NCI-H226 (cell line): ENCODE measurements around the gene TSHZ2.

ENCODE experiments used
- DNase-seq: peaks from one replicate; pipeline ENCODE4 v3.0.0-alpha.2; 2015

Gene TSHZ2

GRCh38 chr20:53091789-53092188 is 119.6 kb downstream of the TSHZ2 start:
- no peak for DNase-seq

- no peak for DNase-seq
Observed at GRCh38 chr20:53092772-53093300, 120.7 kb downstream of the TSHZ2 start.

GRCh38 chr20:53097371-53097770 is 125.2 kb downstream of the TSHZ2 start:
- DNase-seq = no peak

- DNase-seq = no peak
Observed at GRCh38 chr20:53097791-53098190, 125.6 kb downstream of the TSHZ2 start.

DNA sequence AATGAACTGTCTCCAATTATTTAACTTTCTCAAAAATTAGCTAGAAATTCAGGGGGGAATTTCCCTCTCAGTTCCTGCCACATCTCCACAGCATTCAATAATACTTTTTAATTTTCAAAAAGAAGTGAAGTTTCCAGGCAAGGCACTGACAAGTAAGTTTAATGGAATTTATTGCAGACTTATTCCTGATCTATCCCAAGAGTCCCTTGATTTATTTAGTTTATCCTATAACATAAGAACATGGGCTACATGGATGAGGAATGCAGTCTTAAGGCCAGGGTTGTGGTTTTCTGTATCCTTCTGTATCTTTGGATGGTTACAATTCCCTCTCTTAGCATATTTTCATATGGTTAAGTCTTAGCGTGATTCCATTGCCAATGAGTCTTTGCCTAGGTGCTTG is 126.5 kb downstream of the TSHZ2 start:
- no peak for DNase-seq

DNA sequence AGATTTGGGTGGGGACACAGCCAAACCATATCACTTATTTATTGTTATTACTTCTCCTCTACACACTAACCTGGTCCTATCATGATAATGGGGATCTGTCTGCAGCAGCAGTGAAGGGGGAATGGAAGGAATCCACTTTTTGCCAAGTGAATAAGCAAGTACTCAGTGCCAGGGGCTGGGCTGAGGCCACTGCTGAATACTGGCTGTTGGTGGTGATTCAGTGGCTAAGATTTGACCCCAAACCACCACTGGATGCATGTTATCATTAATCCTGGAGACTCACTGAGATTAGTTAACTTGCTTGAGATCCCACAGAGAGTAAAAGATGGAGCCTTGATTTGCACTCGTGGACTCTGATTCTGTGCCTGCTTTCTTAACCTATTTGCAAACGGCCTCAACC is 127.7 kb downstream of the TSHZ2 start:
- no peak for DNase-seq

- DNase-seq = no peak
Observed at GRCh38 chr20:53100476-53100911, 128.3 kb downstream of the TSHZ2 start.

- DNase-seq = no peak
Observed at GRCh38 chr20:53101992-53102760, 130.0 kb downstream of the TSHZ2 start.

- no peak for DNase-seq
Observed at GRCh38 chr20:53103124-53103523, 131.0 kb downstream of the TSHZ2 start.

DNA sequence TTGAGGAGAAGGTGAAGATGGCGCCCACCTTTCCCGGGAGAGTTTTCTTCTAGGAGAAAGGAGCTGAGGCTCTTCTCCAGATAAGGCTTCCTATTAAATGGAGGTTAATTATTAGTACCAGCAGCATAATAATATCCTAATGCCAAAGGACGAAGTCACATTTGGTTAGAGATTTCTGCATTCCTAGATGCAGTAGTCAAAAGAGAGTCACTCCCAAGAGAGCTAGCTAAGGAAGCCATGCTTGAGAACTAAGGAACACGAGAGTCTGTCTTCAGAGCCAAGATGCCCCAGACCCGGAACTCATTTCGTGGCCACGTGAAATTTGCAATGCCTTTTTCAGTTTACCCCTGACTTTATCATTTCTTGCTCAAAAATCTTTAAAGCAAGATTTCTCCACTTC is 132.7 kb downstream of the TSHZ2 start:
- no peak for DNase-seq

- DNase-seq = no peak
Observed at GRCh38 chr20:53116733-53117132, 144.6 kb downstream of the TSHZ2 start.

DNA sequence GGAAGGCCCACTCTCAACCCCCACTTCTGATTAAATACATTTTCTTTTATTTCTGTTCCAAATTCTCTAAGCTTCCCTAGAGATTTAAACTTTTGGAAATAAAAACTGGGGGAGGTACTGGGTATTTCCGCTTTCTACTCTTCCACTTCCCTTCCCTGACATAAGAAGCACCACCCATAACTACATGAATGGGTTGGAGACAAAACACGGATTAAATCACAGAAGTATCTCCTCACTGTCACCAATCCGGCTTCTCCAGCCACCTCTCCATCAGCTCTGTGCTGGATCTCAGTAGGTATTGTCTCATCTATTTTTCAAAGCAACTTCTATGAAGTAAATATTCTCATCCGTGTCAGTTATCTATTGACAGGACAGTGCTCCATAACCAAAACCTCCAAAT is 150.7 kb downstream of the TSHZ2 start:
- DNase-seq = no peak

DNA sequence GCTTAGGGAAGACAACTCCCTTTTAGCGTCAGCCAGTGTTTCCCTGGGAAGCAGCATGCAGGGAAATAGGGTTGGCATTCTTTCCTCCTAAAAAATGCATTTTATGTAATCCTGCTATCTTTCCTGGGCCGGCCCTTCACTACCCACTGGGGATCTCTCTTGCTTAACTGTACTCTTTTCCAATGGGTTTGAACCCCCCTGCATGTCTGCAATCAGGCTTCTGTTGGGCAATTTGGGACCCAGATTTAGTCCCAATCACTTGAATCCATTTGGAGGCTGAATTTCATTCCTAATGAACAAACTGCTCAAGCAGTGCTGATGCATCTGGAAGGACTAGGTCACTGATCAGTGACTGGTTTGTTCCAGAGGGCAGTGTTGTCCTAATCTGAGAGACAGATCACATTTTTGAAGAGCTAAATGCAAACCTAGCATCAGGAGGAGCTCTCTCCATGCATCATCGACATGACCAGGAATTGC is 152.0 kb downstream of the TSHZ2 start:
- no peak for DNase-seq

GRCh38 chr20:53124803-53125202 is 152.6 kb downstream of the TSHZ2 start:
- DNase-seq = no peak

GRCh38 chr20:53126185-53126584 is 154.0 kb downstream of the TSHZ2 start:
- no peak for DNase-seq

DNA sequence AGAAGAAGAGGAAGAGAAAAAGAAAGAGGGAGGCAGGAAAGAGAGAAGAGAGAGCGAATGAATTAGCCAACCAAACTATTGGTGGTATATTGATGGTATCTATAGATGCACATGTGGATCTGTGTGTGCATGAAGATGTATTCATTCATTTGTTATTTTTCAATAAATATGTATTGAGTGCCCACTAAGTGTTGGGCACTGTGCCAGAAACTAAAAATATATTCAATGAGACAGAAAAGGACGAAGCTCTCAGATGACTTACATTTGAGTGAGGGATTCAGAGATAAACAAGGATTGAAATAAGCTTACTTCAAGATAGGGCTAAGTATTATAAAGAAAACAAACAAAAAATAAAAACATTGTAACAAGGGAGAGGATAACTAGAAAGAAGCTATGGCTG is 154.9 kb downstream of the TSHZ2 start:
- no peak for DNase-seq

- no peak for DNase-seq
Observed at GRCh38 chr20:53128004-53128403, 155.8 kb downstream of the TSHZ2 start.

DNA sequence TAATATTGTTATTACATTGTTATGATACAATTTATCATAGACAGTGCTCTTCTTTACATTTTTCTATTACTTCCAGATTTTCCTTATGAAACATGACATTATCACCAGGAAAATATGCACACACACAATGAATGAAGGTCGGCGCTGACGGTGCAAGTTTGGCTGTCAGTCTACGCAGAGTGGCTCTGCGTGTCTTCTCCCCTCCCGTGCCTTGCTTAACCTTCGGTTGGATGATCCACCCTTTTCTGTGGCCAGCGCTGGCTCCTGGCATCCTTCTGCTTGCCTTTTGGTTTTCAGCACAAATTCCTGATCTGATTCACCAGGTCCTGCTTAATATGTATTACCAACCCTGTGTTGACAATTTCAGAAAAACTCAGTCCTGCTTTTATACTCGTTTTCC is 157.4 kb downstream of the TSHZ2 start:
- no peak for DNase-seq

- DNase-seq = no peak
Observed at GRCh38 chr20:53130795-53131194, 158.6 kb downstream of the TSHZ2 start.

DNA sequence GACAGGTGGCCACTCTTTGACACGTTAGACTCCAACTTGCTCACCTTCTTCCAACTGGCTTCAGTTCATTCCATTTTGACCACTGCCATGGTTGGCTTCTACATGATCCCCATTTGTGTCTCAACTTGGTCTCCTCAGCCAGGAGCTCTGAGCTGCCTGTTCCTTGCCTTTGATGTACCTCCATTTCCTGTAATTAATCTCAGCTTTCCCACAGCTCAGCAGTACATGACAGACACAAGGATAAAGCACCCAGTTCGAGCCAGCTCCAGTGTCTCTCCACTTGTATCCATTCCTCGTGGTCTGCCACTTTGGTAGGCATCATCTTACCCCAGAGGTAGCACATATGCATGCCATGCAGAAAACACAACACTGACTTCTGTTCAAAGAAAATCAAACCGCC is 161.0 kb downstream of the TSHZ2 start:
- no peak for DNase-seq

DNA sequence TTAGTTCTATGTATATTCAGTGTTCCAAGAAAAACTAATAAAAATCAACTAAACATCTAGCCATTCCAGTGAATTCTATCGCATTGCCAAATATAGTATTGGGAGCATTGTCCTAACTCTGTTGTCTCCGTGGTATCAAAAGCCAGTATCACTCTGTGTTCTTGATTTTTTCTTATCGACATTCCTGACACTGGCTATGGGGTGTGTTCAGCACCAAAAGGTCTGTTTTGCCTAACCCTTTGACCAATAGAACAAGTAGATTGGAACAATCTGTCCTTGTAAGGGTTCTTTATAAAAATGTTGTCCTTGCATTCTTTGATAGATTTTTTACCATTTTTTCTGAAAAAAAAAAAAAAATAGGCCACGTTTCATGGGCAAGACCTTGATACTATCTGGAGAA is 161.5 kb downstream of the TSHZ2 start:
- no peak for DNase-seq

- DNase-seq = no peak
Observed at GRCh38 chr20:53136473-53136872, 164.3 kb downstream of the TSHZ2 start.

DNA sequence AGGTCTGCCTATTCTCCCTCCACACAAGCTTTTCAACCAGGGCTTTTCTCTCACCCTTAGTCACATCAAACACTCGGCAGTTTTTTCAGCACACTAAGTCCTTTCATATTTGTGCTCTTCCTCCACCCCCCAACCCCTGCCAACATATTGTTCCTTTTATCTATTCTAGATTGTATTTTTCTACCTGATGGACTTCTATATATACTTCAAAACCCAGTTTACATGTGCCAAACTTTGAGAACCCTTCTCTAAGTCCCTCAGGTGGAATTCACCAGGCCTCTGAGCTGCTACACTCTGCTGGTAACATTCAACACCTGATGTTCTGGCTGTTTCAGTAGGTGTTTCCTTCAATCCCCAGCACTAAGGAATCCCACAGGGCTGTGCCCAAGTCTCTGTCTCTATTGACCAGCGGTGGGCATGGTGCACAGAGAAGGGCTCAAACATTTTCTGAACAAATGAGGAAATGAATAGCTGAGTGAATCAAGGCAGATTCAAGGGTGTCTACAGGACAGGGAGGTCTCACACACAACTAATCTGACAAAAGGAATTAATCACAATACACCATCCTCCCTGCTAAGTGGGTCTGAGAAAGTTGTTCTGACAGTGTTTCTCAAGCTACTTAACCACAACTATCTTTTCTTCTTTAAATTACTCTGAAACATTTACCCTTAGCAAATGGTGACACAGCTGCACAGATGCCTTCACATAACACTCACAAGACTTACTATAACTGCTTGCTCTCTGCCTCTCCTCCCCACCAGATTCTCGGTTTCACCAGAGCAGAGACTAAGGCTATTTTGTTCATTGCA is 166.5 kb downstream of the TSHZ2 start:
- DNase-seq = no peak
